Kidney (tissue), 14 donors: ENCODE data around the gene CD99. TPM values are rescaled to one million over a fixed set of nuclear protein-coding genes. Genes with fewer than 3 reads are reported as not detected.

Experiments used
- DNase-seq, 5 donors: peaks; one replicate each; pipeline ENCODE4 v3.0.0-alpha.2; 2013 to 2020
- FAIRE-seq: peaks from 2 replicates; lab custom pipeline; 2012; peaks lifted over from hg19 to GRCh38; lab: Jason Lieb, UNC
- H3K27ac ChIP-seq, 2 donors: one replicate each; pipeline ENCODE4 v1.7.0; 2013; ENCODE audit warnings: low read depth in 2 of 2, low read length in 2 of 2, inconsistent platforms in 1 of 2
- H3K27me3 ChIP-seq: one replicate; pipeline ENCODE4 v1.7.1; 2013; ENCODE audit warnings: low read length, inconsistent platforms; ENCODE audit not compliant: control insufficient read depth, insufficient read depth
- H3K36me3 ChIP-seq, 3 donors: one replicate each; pipeline versions ENCODE4 v1.7.0 to v1.7.1; 2013; ENCODE audit warnings: low read length in 3 of 3, control low read depth in 1 of 3, inconsistent platforms in 1 of 3; ENCODE audit not compliant: insufficient read depth in 3 of 3, control insufficient read depth in 2 of 3
- H3K4me1 ChIP-seq, 3 donors: one replicate each; pipeline versions ENCODE4 v1.7.0 to v1.7.1; 2013; ENCODE audit warnings: low read length in 3 of 3, inconsistent platforms in 1 of 3, low read depth in 1 of 3; ENCODE audit not compliant: control insufficient read depth in 2 of 3, insufficient read depth in 2 of 3
- H3K4me3 ChIP-seq, 3 donors: one replicate each; pipeline versions ENCODE4 v1.7.0 to v1.8.1; 2013; ENCODE audit warnings: low read length in 3 of 3, control low read depth in 1 of 3, inconsistent platforms in 1 of 3
- H3K9ac ChIP-seq, 3 donors: one replicate each; pipeline versions ENCODE4 v1.7.0 to v1.7.1; 2013; ENCODE audit warnings: low read length in 3 of 3, control low read depth in 1 of 3, inconsistent platforms in 1 of 3
- H3K9me3 ChIP-seq, 3 donors: one replicate each; pipeline versions ENCODE4 v1.7.0 to v1.7.1; 2013; ENCODE audit warnings: low read length in 3 of 3, control low read depth in 1 of 3, inconsistent platforms in 1 of 3; ENCODE audit not compliant: control insufficient read depth in 2 of 3, insufficient read depth in 1 of 3
- CTCF ChIP-seq: IDR thresholded peaks from 3 replicates; pipeline ENCODE4 v1.5.1; 2012; ENCODE audit warnings: mild to moderate bottlenecking, moderate library complexity, borderline replicate concordance; ENCODE audit not compliant: insufficient read depth; ENCODE audit errors: extremely low read depth
- intact Hi-C: fragments of 100-400 bp; cut with DNase I; formaldehyde crosslinking; loops from one replicate; pipeline ENCODE4 v1.11.1; 2022
- polyA plus RNA-seq: library from polyadenylated mRNA; stranded (reverse); fragments of 350-450 nt; fragmentation: Illumina TruSeq; extraction: RNeasy Lipid Tissue Mini Kit (QIAGEN cat#74804); gene quantifications from one replicate; pipeline ENCODE4 v1.2.3, GENCODE V29; 2014; ENCODE audit warnings: low read depth, low replicate concordance; ENCODE audit not compliant: insufficient read depth
- total RNA-seq: library from RNA; stranded (reverse); fragmentation: NEBNext Ultra II Directional; extraction: Animal tissue kit (Norgen Biotek cat#: 25700); gene quantifications from one replicate; pipeline ENCODE4 v1.2.1, GENCODE V29; 2021
- donor health status: control.
- donor health status: control.
- donor health status: control.
- donor health status: control.
- donor health status: control.
- donor health status: DM: yes; HTN: yes; CAD: no.
- donor health status: Normal renal cell carcinoma (clear cell type).

CD99 gene
- total and polyA plus RNA-seq, 2 donors from 2014 or later: 125 to 136 TPM

DNA sequence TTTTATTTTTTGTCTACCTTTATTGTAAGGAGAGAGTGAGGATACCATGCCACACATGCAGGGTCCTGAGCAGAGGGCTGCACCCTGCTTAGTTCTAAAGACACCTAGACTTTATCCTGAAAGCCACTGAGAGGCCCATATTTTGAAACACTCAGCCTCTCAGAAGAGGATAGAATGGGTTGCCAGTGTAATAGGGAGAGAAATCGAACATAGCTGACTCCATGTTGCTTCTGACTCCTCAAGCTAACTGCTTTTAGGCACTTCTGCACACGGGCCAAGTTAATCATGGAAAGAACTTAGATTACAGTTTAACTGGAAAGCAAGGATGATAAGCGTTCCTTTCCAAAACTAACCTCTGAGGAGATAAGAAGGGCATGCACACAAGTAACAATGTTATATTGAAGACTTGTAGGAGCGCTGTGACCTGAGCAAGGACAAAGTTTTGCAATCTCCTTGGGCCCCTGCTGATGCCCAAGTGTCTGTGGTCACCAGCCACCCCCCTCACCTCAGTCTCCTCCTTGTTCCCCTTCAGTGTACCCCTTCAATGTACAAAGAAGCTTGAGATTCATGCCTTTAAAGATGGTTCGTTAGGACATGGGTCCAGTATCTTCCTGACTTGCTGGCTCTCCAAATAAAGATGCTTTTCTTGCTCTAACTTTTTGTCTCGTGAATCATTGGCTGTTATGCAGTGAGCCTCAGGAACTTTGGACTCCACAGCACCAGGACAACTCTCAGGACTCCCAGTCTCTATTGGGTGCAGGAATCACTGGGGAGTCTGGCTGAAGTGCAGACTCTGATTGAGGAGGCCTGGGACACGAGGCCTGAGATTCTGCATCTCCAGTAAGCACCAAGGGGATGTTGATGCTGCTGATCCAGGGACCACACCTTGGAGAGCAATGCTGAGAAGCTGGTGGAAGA is 25.4 kb upstream of the CD99 start:
- H3K9me3 ChIP-seq: no peaks in the 10 kb centered on the region

GRCh38 chrX:2666491-2666890 is 24.6 kb upstream of the CD99 start:
- TF ChIP-seq CTCF: no peak
- H3K27me3 ChIP-seq: no peaks in the 10 kb centered on the region
- no peak for FAIRE-seq
- intact Hi-C loops: no loop called here
- no peak overlapping the region for H3K4me3 ChIP-seq
- H3K27ac ChIP-seq: no peak overlapping the region
- H3K9ac ChIP-seq: no peak overlapping the region
- H3K9me3 ChIP-seq: no peaks in the 10 kb centered on the region
- peaks cover 0 to 9% (median 4%) of the 10 kb centered on the region in 3 donors for H3K4me1 ChIP-seq
- no peak for DNase-seq
- H3K36me3 ChIP-seq: no peaks in the 10 kb centered on the region

More for the DNA sequence above, 25.4 kb upstream of the CD99 start:
- no peak overlapping the region for H3K9ac ChIP-seq
- intact Hi-C loops: no loop called here
- FAIRE-seq (no peak), DNase-seq (no peak)
- H3K27me3 ChIP-seq: no peaks in the 10 kb centered on the region
- H3K27ac ChIP-seq: no peak overlapping the region
- no peak for TF ChIP-seq CTCF
- no peak overlapping the region for H3K4me3 ChIP-seq
- no peaks in the 10 kb centered on the region for H3K36me3 ChIP-seq
- peaks cover 0 to 9% (median 4%) of the 10 kb centered on the region in 3 donors for H3K4me1 ChIP-seq

GRCh38 chrX:2670978-2671377 is 20.1 kb upstream of the CD99 start:
- Histone ChIP-seq H3K27ac (no peak overlapping the region), H3K36me3 (no peaks in the 10 kb centered on the region), H3K4me1 (peaks cover 0 to 1% (median under 1%) of the 10 kb centered on the region in 3 donors), H3K4me3 (no peak overlapping the region), H3K9me3 (no peaks in the 10 kb centered on the region), H3K27me3 (no peaks in the 10 kb centered on the region), H3K9ac (no peak overlapping the region)
- FAIRE-seq (no peak), DNase-seq (no peak)
- no peak for TF ChIP-seq CTCF
- intact Hi-C loops: no loop called here
